H9 (cell line): ENCODE data around the gene STC2. TPM values are rescaled to one million over a fixed set of nuclear protein-coding genes. Genes with fewer than 3 reads are reported as not detected.

Experiments used
- DNase-seq: peaks from one replicate; pipeline ENCODE4 v3.0.0-alpha.2; 2017
- H2AFZ ChIP-seq: one replicate; pipeline ENCODE4 v1.6.1; 2013; ENCODE audit warnings: mild to moderate bottlenecking, low read length, control low read depth, moderate library complexity
- H2AK5ac ChIP-seq: 2 replicates; pipeline ENCODE4 v1.6.1; 2013; ENCODE audit warnings: low read length, control low read depth, mixed read lengths; ENCODE audit not compliant: insufficient read length
- H2BK120ac ChIP-seq: one replicate; pipeline ENCODE4 v1.6.1; 2013; ENCODE audit warnings: low read depth, mild to moderate bottlenecking, low read length, control low read depth, inconsistent platforms; ENCODE audit not compliant: poor library complexity, severe bottlenecking
- H2BK12ac ChIP-seq: 2 replicates; pipeline ENCODE4 v1.6.1; 2013; ENCODE audit warnings: low read length, control low read depth, mixed read lengths, low read depth; ENCODE audit not compliant: insufficient read length
- H2BK15ac ChIP-seq: 2 replicates; pipeline ENCODE4 v1.6.1; 2013; ENCODE audit warnings: low read depth, low read length, control low read depth
- H2BK20ac ChIP-seq: one replicate; pipeline ENCODE4 v1.6.1; 2013; ENCODE audit warnings: low read depth, mild to moderate bottlenecking, low read length, control low read depth, inconsistent platforms; ENCODE audit not compliant: poor library complexity, severe bottlenecking
- H2BK5ac ChIP-seq: 2 replicates; pipeline ENCODE4 v1.6.1; 2013; ENCODE audit warnings: low read length, control low read depth, mixed read lengths; ENCODE audit not compliant: insufficient read length
- H3K14ac ChIP-seq: 2 replicates; pipeline ENCODE4 v1.6.1; 2013; ENCODE audit warnings: low read length, control low read depth; ENCODE audit not compliant: insufficient read depth
- H3K18ac ChIP-seq: 2 replicates; pipeline ENCODE4 v1.6.1; 2013; ENCODE audit warnings: low read depth, mild to moderate bottlenecking, mixed read lengths, low read length, control low read depth; ENCODE audit not compliant: insufficient read length
- H3K23ac ChIP-seq: 2 replicates; pipeline ENCODE4 v1.6.1; 2013; ENCODE audit warnings: low read length, control low read depth, mixed read lengths, low read depth; ENCODE audit not compliant: insufficient read length
- H3K23me2 ChIP-seq: 2 replicates; pipeline ENCODE4 v1.6.1; 2013; ENCODE audit warnings: low read depth, mild to moderate bottlenecking, mixed read lengths, low read length, control low read depth; ENCODE audit not compliant: insufficient read length, poor library complexity, severe bottlenecking
- H3K27ac ChIP-seq: 2 replicates; pipeline ENCODE4 v1.5.1; 2013; ENCODE audit warnings: low read length, control low read depth, mixed read lengths, low read depth; ENCODE audit not compliant: insufficient read length
- H3K27me3 ChIP-seq: 2 replicates; pipeline ENCODE4 v1.6.1; 2013; ENCODE audit warnings: low read length, control low read depth, inconsistent platforms; ENCODE audit not compliant: insufficient read depth
- H3K4ac ChIP-seq: 2 replicates; pipeline ENCODE4 v1.6.1; 2013; ENCODE audit warnings: low read depth, mild to moderate bottlenecking, control low read depth, inconsistent platforms, low read length, moderate library complexity
- H3K4me1 ChIP-seq: 2 replicates; pipeline ENCODE4 v1.6.1; 2013; ENCODE audit warnings: low read length, control low read depth, inconsistent platforms; ENCODE audit not compliant: insufficient read depth
- H3K4me2 ChIP-seq: 2 replicates; pipeline ENCODE4 v1.6.1; 2013; ENCODE audit warnings: low read length, control low read depth, mixed read lengths; ENCODE audit not compliant: insufficient read length, insufficient read depth
- H3K56ac ChIP-seq: 2 replicates; pipeline ENCODE4 v1.6.1; 2013; ENCODE audit warnings: low read depth, mild to moderate bottlenecking, mixed read lengths, low read length, control low read depth; ENCODE audit not compliant: insufficient read length
- H3K79me1 ChIP-seq: 2 replicates; pipeline ENCODE4 v1.6.1; 2013; ENCODE audit warnings: low read depth, mild to moderate bottlenecking, moderate library complexity, low read length, control low read depth, inconsistent platforms; ENCODE audit not compliant: insufficient read depth, poor library complexity, severe bottlenecking
- H3K79me2 ChIP-seq: 2 replicates; pipeline ENCODE4 v1.6.1; 2013; ENCODE audit warnings: low read length, control low read depth, inconsistent platforms; ENCODE audit not compliant: insufficient read depth
- H3K9ac ChIP-seq: 2 replicates; pipeline ENCODE4 v1.6.1; 2013; ENCODE audit warnings: low read length, control low read depth, mixed read lengths; ENCODE audit not compliant: insufficient read length; ENCODE audit errors: extremely low read depth
- H3K9me3 ChIP-seq: one replicate; pipeline ENCODE4 v1.6.1; 2013; ENCODE audit warnings: low read depth, low read length, inconsistent platforms; ENCODE audit not compliant: control insufficient read depth
- H3T11ph ChIP-seq: one replicate; pipeline ENCODE4 v1.6.1; 2013; ENCODE audit warnings: mild to moderate bottlenecking, low read length, control low read depth, inconsistent platforms
- H4K20me1 ChIP-seq: one replicate; pipeline ENCODE4 v1.6.1; 2013; ENCODE audit not compliant: control insufficient read depth, insufficient read length, insufficient read depth
- H4K5ac ChIP-seq: 2 replicates; pipeline ENCODE4 v1.6.1; 2013; ENCODE audit warnings: low read depth, mild to moderate bottlenecking, mixed read lengths, low read length, control low read depth; ENCODE audit not compliant: insufficient read length
- H4K8ac ChIP-seq: replicated peaks from 2 replicates; pipeline ENCODE4 v1.6.1; 2013; ENCODE audit warnings: low read length, control low read depth, mixed read lengths, low read depth; ENCODE audit not compliant: insufficient read length
- H4K91ac ChIP-seq: 2 replicates; pipeline ENCODE4 v1.6.1; 2013; ENCODE audit warnings: low read depth, mild to moderate bottlenecking, moderate library complexity, mixed read lengths, low read length, control low read depth; ENCODE audit not compliant: insufficient read length
- H3K27ac Mint-ChIP-seq, 3 experiments: 2 replicates in 2 of 3; 3 replicates in 1 of 3; pipeline ENCODE4 v1.8.0; 2020 to 2021; ENCODE audit warnings: mixed read lengths in 3 of 3, mild to moderate bottlenecking in 1 of 3, moderate library complexity in 1 of 3
- H3K27me3 Mint-ChIP-seq: 2 replicates; pipeline ENCODE4 v1.8.0; 2021; ENCODE audit warnings: low read depth, mild to moderate bottlenecking, moderate library complexity, mixed read lengths
- H3K36me3 Mint-ChIP-seq, 3 experiments: 2 replicates in 2 of 3; 3 replicates in 1 of 3; pipeline ENCODE4 v1.8.0; 2020 to 2021; ENCODE audit warnings: low read depth in 3 of 3, mixed read lengths in 3 of 3; ENCODE audit not compliant: insufficient read depth in 1 of 3
- H3K4me1 Mint-ChIP-seq, 2 experiments: 2 replicates each; pipeline ENCODE4 v1.8.0; 2020; ENCODE audit warnings: mixed read lengths in 2 of 2
- H3K4me3 Mint-ChIP-seq, 2 experiments: 2 replicates in 1 of 2; 3 replicates in 1 of 2; pipeline ENCODE4 v1.8.0; 2020 to 2021; ENCODE audit warnings: mild to moderate bottlenecking in 2 of 2, mixed read lengths in 2 of 2, moderate library complexity in 1 of 2
- H3K9me3 Mint-ChIP-seq, 2 experiments: 2 replicates in 1 of 2; 3 replicates in 1 of 2; pipeline ENCODE4 v1.8.0; 2020; ENCODE audit warnings: mild to moderate bottlenecking in 2 of 2, mixed read lengths in 2 of 2, moderate library complexity in 1 of 2
- WGBS: extraction: QIAGEN DNeasy Blood & Tissue Kit; methylation state at CpG from one replicate; pipeline ENCODE4 v1.1.7; 2013; ENCODE audit warnings: missing lambda C conversion rate, low lambda C conversion rate, mixed read lengths; ENCODE audit not compliant: insufficient read length; ENCODE audit errors: extremely low coverage; 5-methylcytosine and 5-hydroxymethylcytosine counted together
- total RNA-seq: library from RNA; stranded (reverse); gene quantifications from 2 replicates; pipeline ENCODE4 v1.2.1, GENCODE V29; 2021
- TF ChIP-seq, protein P1 (sequence below): fragments of 200-600 bp; sonication (generic); conservative IDR thresholded peaks from 3 replicates; pipeline ENCODE4 v1.8.0; 2021; ENCODE audit warnings: antibody characterized with exemption, mild to moderate bottlenecking

The STC2 gene
- total RNA-seq, 1 experiment from 2014 or later, result 77.7 TPM

DNA sequence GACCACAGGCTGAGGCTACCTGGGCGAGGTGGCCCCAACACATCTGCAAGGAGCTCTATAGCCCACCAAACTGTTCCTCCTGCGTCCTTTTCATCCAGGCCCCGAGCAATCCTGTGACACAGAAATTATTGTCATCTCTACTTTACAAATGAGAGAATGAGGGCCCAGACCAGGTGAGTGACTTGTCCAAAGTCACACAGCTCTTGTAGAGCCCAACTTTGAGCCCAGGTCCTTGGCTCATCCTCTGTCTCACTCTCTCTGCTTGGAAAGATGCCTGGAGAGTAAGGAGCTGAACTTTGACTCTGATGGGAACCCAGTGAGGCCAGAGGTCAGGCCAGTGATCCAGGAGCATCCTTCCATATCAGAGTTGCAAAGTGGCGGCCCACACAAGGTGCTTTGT lies 39.6 kb downstream of the STC2 start:
- Histone ChIP-seq H2AK5ac (no peak overlapping the region), H2BK5ac (no peak overlapping the region), H3K56ac (no peak overlapping the region), H4K20me1 (no peaks in the 10 kb centered on the region), H3K23ac (no peak overlapping the region), H3K14ac (no peak overlapping the region), H3K23me2 (no peaks in the 10 kb centered on the region), H3K27me3 (peaks cover 5% of the 10 kb centered on the region), H2BK120ac (no peak overlapping the region), H3K4me1 (no peaks in the 10 kb centered on the region; the same call in 1 of the 2 replicates), H3K18ac (no peak overlapping the region), H2BK15ac (no peak overlapping the region), H2BK12ac (no peak overlapping the region), H3K27ac (no peak overlapping the region), H2BK20ac (no peak overlapping the region), H3K4ac (no peak overlapping the region), H3T11ph (no peak overlapping the region), H3K9ac (no peak overlapping the region), H4K8ac (no peak overlapping the region), H2AFZ (no peak overlapping the region), H3K4me2 (no peak overlapping the region), H4K91ac (no peak overlapping the region), H3K79me1 (no peaks in the 10 kb centered on the region), H3K79me2 (no peaks in the 10 kb centered on the region), H4K5ac (no peak overlapping the region), H3K9me3 (no peaks in the 10 kb centered on the region)
- Mint-ChIP-seq H3K9me3 (peaks cover 8 to 21% of the 10 kb centered on the region in 2 experiments), H3K4me3 (no peak overlapping the region), H3K27ac (no peak overlapping the region), H3K36me3 (peaks cover 2 to 13% (median 3%) of the 10 kb centered on the region in 3 experiments; a peak in 6 of 7 replicates), H3K27me3 (peaks cover 40% of the 10 kb centered on the region), H3K4me1 (peaks cover 25 to 29% of the 10 kb centered on the region in 2 experiments)
- WGBS, result no CpG with 5 or more reads among the region's 4 CpGs
- DNase-seq, result no peak
- TF ChIP-seq, protein P1, sequence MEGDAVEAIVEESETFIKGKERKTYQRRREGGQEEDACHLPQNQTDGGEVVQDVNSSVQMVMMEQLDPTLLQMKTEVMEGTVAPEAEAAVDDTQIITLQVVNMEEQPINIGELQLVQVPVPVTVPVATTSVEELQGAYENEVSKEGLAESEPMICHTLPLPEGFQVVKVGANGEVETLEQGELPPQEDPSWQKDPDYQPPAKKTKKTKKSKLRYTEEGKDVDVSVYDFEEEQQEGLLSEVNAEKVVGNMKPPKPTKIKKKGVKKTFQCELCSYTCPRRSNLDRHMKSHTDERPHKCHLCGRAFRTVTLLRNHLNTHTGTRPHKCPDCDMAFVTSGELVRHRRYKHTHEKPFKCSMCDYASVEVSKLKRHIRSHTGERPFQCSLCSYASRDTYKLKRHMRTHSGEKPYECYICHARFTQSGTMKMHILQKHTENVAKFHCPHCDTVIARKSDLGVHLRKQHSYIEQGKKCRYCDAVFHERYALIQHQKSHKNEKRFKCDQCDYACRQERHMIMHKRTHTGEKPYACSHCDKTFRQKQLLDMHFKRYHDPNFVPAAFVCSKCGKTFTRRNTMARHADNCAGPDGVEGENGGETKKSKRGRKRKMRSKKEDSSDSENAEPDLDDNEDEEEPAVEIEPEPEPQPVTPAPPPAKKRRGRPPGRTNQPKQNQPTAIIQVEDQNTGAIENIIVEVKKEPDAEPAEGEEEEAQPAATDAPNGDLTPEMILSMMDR, result no peak
